Loucy (cell line): Measurements from ENCODE around the gene AHCY.

Experiments used
- H2AFZ ChIP-seq: fragments of 200-600 bp; sonication (generic); 2 replicates; pipeline ENCODE4 v1.6.0; 2016; ENCODE audit warnings: antibody characterized with exemption, mild to moderate bottlenecking, low read length, moderate library complexity
- H3F3A ChIP-seq: fragments of 200-600 bp; 2 replicates; pipeline ENCODE4 v1.6.0; 2016; ENCODE audit warnings: antibody characterized with exemption, low read depth, mild to moderate bottlenecking
- H3K27me3 ChIP-seq: fragments of 200-600 bp; sonication (generic); 2 replicates; pipeline ENCODE4 v1.6.1; 2014; ENCODE audit warnings: low read length, mild to moderate bottlenecking; ENCODE audit not compliant: insufficient read depth, poor library complexity, severe bottlenecking
- H3K36me3 ChIP-seq: fragments of 200-600 bp; sonication (generic); 2 replicates; pipeline ENCODE4 v1.6.1; 2016; ENCODE audit warnings: low read length; ENCODE audit not compliant: insufficient read depth
- H3K4me1 ChIP-seq: fragments of 200-600 bp; sonication (generic); 2 replicates; pipeline ENCODE4 v1.5.1; 2014; ENCODE audit warnings: low read length, mild to moderate bottlenecking; ENCODE audit not compliant: insufficient read depth, poor library complexity, severe bottlenecking
- H3K4me2 ChIP-seq: fragments of 200-600 bp; sonication (generic); 2 replicates; pipeline ENCODE4 v1.6.0; 2014; ENCODE audit warnings: antibody characterized with exemption, low read length, low read depth, mild to moderate bottlenecking; ENCODE audit not compliant: poor library complexity, severe bottlenecking
- H3K4me3 ChIP-seq: fragments of 200-600 bp; sonication (generic); 2 replicates; pipeline ENCODE4 v1.5.1; 2014; ENCODE audit warnings: low read length, mild to moderate bottlenecking, mixed read lengths; ENCODE audit not compliant: poor library complexity, severe bottlenecking
- H3K79me2 ChIP-seq: fragments of 200-600 bp; sonication (generic); 2 replicates; pipeline ENCODE4 v1.6.1; 2014; ENCODE audit warnings: low read length; ENCODE audit not compliant: insufficient read depth
- H3K9ac ChIP-seq: fragments of 200-600 bp; sonication (generic); 2 replicates; pipeline ENCODE4 v1.6.0; 2014; ENCODE audit warnings: mild to moderate bottlenecking, low read depth, low read length, moderate library complexity; ENCODE audit not compliant: poor library complexity, severe bottlenecking
- H3K9me2 ChIP-seq: fragments of 200-600 bp; sonication (generic); replicated peaks from 2 replicates; pipeline ENCODE4 v1.6.1; 2016; ENCODE audit warnings: low read depth, low read length, mixed read lengths
- H3K9me3 ChIP-seq: fragments of 200-600 bp; sonication (generic); 2 replicates; pipeline ENCODE4 v1.6.1; 2014; ENCODE audit warnings: mild to moderate bottlenecking, antibody characterized with exemption, low read length, low read depth; ENCODE audit not compliant: insufficient read depth
- H4K20me1 ChIP-seq: fragments of 200-600 bp; sonication (generic); 2 replicates; pipeline ENCODE4 v1.6.0; 2014; ENCODE audit warnings: antibody characterized with exemption, low read length, mild to moderate bottlenecking; ENCODE audit not compliant: insufficient read depth, poor library complexity, severe bottlenecking
- CTCF ChIP-seq: fragments of 200-600 bp; sonication (generic); conservative IDR thresholded peaks from 2 replicates; pipeline ENCODE4 v1.5.1; 2014; ENCODE audit warnings: mild to moderate bottlenecking, antibody characterized with exemption, low read length
- EZH2phosphoT487 ChIP-seq: fragments of 200-600 bp; IDR thresholded peaks from 2 replicates; pipeline ENCODE4 v1.6.1; 2018; ENCODE audit warnings: antibody characterized with exemption, mild to moderate bottlenecking, moderate library complexity, borderline replicate concordance

AHCY gene

GRCh38 chr20:34235875-34236274 lies 67.3 kb downstream of the AHCY start:
- Histone ChIP-seq H3K9ac (no peak overlapping the region), H3K27me3 (no peaks in the 10 kb centered on the region), H3K4me3 (no peak overlapping the region), H3K4me2 (no peak overlapping the region), H3K4me1 (no peaks in the 10 kb centered on the region), H3K9me2 (no peaks in the 10 kb centered on the region), H4K20me1 (no peaks in the 10 kb centered on the region), H2AFZ (no peak overlapping the region), H3K9me3 (peaks cover 4% of the 10 kb centered on the region; the same call in 1 of the 2 replicates), H3F3A (no peaks in the 10 kb centered on the region), H3K36me3 (no peaks in the 10 kb centered on the region), H3K79me2 (no peaks in the 10 kb centered on the region)
- TF ChIP-seq EZH2phosphoT487 (no peak), CTCF (no peak)

GRCh38 chr20:34233687-34234086 lies 69.5 kb downstream of the AHCY start:
- Histone ChIP-seq H3K9ac (no peak overlapping the region), H3K4me2 (no peak overlapping the region), H3K79me2 (no peaks in the 10 kb centered on the region), H3K4me3 (no peak overlapping the region), H2AFZ (no peak overlapping the region), H4K20me1 (no peaks in the 10 kb centered on the region), H3F3A (no peaks in the 10 kb centered on the region), H3K9me3 (peaks cover 4% of the 10 kb centered on the region; the same call in 1 of the 2 replicates), H3K9me2 (no peaks in the 10 kb centered on the region), H3K36me3 (no peaks in the 10 kb centered on the region), H3K27me3 (no peaks in the 10 kb centered on the region), H3K4me1 (no peaks in the 10 kb centered on the region)
- TF ChIP-seq CTCF (no peak), EZH2phosphoT487 (no peak)

- Histone ChIP-seq H3K4me3 (no peak overlapping the region), H3K4me2 (no peak overlapping the region), H3K4me1 (no peaks in the 10 kb centered on the region), H3K27me3 (no peaks in the 10 kb centered on the region), H3K9me3 (0 out of 2 replicates have a peak, but pooled peaks cover 3% of the 10 kb centered on the region), H2AFZ (no peak overlapping the region), H3F3A (no peaks in the 10 kb centered on the region), H3K36me3 (no peaks in the 10 kb centered on the region), H3K9me2 (no peaks in the 10 kb centered on the region), H3K9ac (no peak overlapping the region), H4K20me1 (no peaks in the 10 kb centered on the region), H3K79me2 (no peaks in the 10 kb centered on the region)
- TF ChIP-seq CTCF (no peak), EZH2phosphoT487 (no peak)
Observed at GRCh38 chr20:34232494-34233087, 70.6 kb downstream of the AHCY start.
